ENCODE results near the gene ALOX5. TPM values are rescaled to one million over a fixed set of nuclear protein-coding genes. Genes with fewer than 3 reads are reported as not detected.

Gene ALOX5
- total and polyA plus RNA-seq, 2 of the 4 experiments (the other 2 are of a cell fraction) = not detected

DNA sequence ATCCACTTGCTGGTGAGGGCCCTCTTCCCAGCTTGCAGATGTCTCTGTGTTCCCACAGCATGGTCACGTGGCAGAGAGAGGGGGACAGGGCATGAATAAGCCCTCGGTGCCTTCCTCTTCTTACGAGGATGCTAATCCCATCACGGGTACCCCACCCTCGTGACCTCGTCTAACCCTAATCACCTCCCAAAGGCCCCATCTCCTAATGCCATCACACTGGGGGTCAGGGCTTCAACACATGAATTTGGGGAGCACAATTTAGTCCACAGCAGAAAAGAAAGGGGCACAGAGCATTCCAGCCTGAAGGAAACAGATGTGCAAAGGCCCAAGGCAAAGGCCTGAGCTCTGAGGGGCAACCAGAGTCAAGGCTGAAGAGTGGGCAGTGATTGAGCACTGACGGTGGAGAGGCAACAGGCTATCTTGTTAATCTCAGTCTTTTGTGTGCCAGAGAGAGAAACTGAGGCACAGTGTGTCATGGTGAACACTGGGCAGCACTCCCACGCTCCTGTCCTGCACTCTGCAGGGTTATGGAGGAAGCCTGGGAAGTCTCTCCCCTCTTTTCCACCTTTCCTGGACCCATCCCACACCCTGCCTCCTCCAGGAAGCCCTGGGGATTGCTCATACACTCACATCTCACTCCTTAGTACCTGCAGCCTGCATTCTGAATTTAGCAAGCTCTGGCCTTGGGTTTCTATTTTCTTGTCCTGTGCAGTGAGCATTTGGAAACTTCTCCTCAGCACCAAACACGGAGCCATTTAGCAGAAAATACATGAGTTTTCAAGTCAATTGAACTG lies 49.0 kb downstream of the ALOX5 start:
- Histone ChIP-seq H2AFZ (replicated peaks; ENCODE audit: low read length, poor library complexity) (no peak overlapping the region), H2BK15ac (ENCODE audit: low read depth, low read length) (no peak overlapping the region), H4K20me1 (ENCODE audit: insufficient read depth, low read length) (no peaks in the 10 kb centered on the region), H3K9ac (ENCODE audit: low read depth, low read length) (no peak overlapping the region), H3K27me3 (ENCODE audit: control insufficient read depth, insufficient read depth, low read length) (peaks cover 63% of the 10 kb centered on the region), H3K14ac (replicated peaks; ENCODE audit: low read depth, low read length) (no peak overlapping the region), H3K18ac (ENCODE audit: low read depth, low read length) (no peak overlapping the region), H2BK5ac (ENCODE audit: low read depth, low read length, poor library complexity, severe bottlenecking) (no peak overlapping the region), H3K79me1 (ENCODE audit: low read depth in 1 of 2, low read length in 2 of 2) (no peaks in the 10 kb centered on the region), H3K4ac (ENCODE audit: low read depth, low read length) (no peak overlapping the region), H4K8ac (ENCODE audit: low read depth in 2 of 2, low read length in 2 of 2) (no peak overlapping the region), H3K4me2 (ENCODE audit: low read depth, low read length) (no peak overlapping the region), H2AK9ac (replicated peaks; ENCODE audit: low read depth, low read length, poor library complexity) (no peak overlapping the region), H3K4me1 (ENCODE audit: control insufficient read depth, insufficient read depth, low read length) (peaks cover 2% of the 10 kb centered on the region; the same call in 1 of the 2 replicates), H4K91ac (ENCODE audit: insufficient read depth, low read depth, low read length) (no peak overlapping the region), H3K56ac (ENCODE audit: extremely low read depth, insufficient read depth, low read length) (no peak overlapping the region), H2AK5ac (ENCODE audit: low read depth, low read length) (no peak overlapping the region), H2BK20ac (ENCODE audit: low read depth, low read length) (no peak overlapping the region), H3K9me1 (ENCODE audit: insufficient read depth, low read length) (no peaks in the 10 kb centered on the region), H3K27ac (ENCODE audit: insufficient read depth, low read length) (no peak overlapping the region), H3K4me3 (ENCODE audit: insufficient read depth, low read depth, low read length) (no peak overlapping the region), H3K36me3 (ENCODE audit: control insufficient read depth, insufficient read depth, low read length) (no peaks in the 10 kb centered on the region), H3K9me3 (ENCODE audit: control insufficient read depth, insufficient read depth, low read length) (no peaks in the 10 kb centered on the region), H3K23ac (ENCODE audit: low read depth, low read length) (no peak overlapping the region), H4K5ac (ENCODE audit: low read depth, low read length) (no peak overlapping the region), H2BK120ac (ENCODE audit: low read depth, low read length) (no peak overlapping the region)
- BruUV-seq (replicated peaks) = no TSS peak
- ATAC-seq (ENCODE audit: low read depth) = no peak
- intact Hi-C loops (cut with micrococcal nuclease) = no loop called here
- in situ Hi-C loops (cut with MboI; ENCODE audit: low sequenced_read_pairs) = no loop called here
- dilution Hi-C loops (cut with HindIII; ENCODE audit: low sequenced_read_pairs, unreplicated experiment) = no loop called here
- POLR2A ChIA-PET (ENCODE audit: unreplicated experiment) = no interaction called here
- DNase-seq = no peak
- TF ChIP-seq CHD1 (IDR thresholded peaks at IDR 0.05; ENCODE audit: low read depth, low read length) (no peak), FOS (IDR thresholded peaks at IDR 0.05; ENCODE audit: low read depth, low read length) (no peak), CEBPB (IDR thresholded peaks at IDR 0.05; ENCODE audit: low read depth, low read length) (no peak), MAFK (IDR thresholded peaks at IDR 0.05; ENCODE audit: low read depth, low read length) (no peak), RCOR1 (IDR thresholded peaks at IDR 0.05; ENCODE audit: insufficient replicate concordance, low read length) (no peak), MAZ (IDR thresholded peaks at IDR 0.05; ENCODE audit: borderline replicate concordance, low read depth, low read length) (no peak)
- TF ChIP-seq, protein P1, sequence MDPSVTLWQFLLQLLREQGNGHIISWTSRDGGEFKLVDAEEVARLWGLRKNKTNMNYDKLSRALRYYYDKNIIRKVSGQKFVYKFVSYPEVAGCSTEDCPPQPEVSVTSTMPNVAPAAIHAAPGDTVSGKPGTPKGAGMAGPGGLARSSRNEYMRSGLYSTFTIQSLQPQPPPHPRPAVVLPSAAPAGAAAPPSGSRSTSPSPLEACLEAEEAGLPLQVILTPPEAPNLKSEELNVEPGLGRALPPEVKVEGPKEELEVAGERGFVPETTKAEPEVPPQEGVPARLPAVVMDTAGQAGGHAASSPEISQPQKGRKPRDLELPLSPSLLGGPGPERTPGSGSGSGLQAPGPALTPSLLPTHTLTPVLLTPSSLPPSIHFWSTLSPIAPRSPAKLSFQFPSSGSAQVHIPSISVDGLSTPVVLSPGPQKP (IDR thresholded peaks at IDR 0.05; ENCODE audit: borderline replicate concordance, low read depth, low read length) = no peak
- CTCF ChIA-PET = no interaction called here
- 50% methylated on average over 2 of the region's 9 CpGs; no CpG with 5 or more reads in 1 of the 2 experiments for WGBS, 2 experiments (ENCODE audit: extremely low coverage in 2 of 2, insufficient read length in 1 of 2)

Measured in IMR-90 (cell line).